Ishikawa (cell line): Measurements from ENCODE around the gene SPATS1.

Source experiments
- CEBPB ChIP-seq: IDR thresholded peaks from 2 replicates; pipeline ENCODE4 v1.6.1; 2012
- EGR1 ChIP-seq: IDR thresholded peaks from 2 replicates; pipeline ENCODE4 v1.6.1; 2012
- EP300 ChIP-seq: IDR thresholded peaks from 2 replicates; pipeline ENCODE4 v1.6.1; 2012; ENCODE audit warnings: borderline replicate concordance
- FOXM1 ChIP-seq: IDR thresholded peaks from 2 replicates; pipeline ENCODE4 v1.6.1; 2012; ENCODE audit warnings: low read depth, borderline replicate concordance
- NFIC ChIP-seq: IDR thresholded peaks from 2 replicates; pipeline ENCODE4 v1.6.1; 2012
- RAD21 ChIP-seq: IDR thresholded peaks from 2 replicates; pipeline ENCODE4 v1.6.1; 2012; ENCODE audit warnings: low read depth
- TAF1 ChIP-seq: IDR thresholded peaks from 2 replicates; pipeline ENCODE4 v1.6.1; 2012; ENCODE audit warnings: low read depth, mild to moderate bottlenecking
- TCF12 ChIP-seq: IDR thresholded peaks from 2 replicates; pipeline ENCODE4 v1.6.1; 2012; ENCODE audit warnings: low read depth
- TEAD4 ChIP-seq: IDR thresholded peaks from 2 replicates; pipeline ENCODE4 v1.6.1; 2012
- ZBTB7A ChIP-seq: IDR thresholded peaks from 2 replicates; pipeline ENCODE4 v1.6.1; 2012; ENCODE audit warnings: low read depth
- TF ChIP-seq, protein P1 (sequence below): IDR thresholded peaks from 2 replicates; pipeline ENCODE4 v1.6.1; 2012; ENCODE audit warnings: low read depth, mild to moderate bottlenecking
- TF ChIP-seq, protein P2 (sequence below): IDR thresholded peaks from 2 replicates; pipeline ENCODE4 v1.6.1; 2012
- TF ChIP-seq, protein P3 (sequence below): IDR thresholded peaks from 2 replicates; pipeline ENCODE4 v1.6.1; 2012

DNA sequence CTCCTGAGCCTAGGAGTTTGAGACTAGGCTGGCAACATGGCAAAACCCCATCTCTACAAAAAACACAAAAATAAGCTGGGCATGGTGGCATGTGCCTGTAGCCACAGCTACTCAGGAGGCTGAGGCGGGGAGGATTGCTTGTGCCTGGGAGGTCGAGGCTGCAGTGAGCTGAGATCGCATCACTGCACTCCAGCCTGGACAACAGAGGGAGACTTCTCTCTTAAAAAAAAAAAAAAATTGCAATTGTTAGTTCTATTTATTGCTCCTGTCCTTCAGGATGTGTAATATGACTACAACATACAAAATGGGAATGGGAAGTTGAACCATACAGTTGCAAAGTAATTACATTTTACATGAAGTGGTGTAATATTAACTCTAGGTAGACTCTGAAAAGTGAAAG is 21.2 kb upstream of the SPATS1 start:
- TF ChIP-seq CEBPB: no peak
- no peak for TF ChIP-seq TEAD4
- TF ChIP-seq EP300: no peak
- TF ChIP-seq, protein P1, sequence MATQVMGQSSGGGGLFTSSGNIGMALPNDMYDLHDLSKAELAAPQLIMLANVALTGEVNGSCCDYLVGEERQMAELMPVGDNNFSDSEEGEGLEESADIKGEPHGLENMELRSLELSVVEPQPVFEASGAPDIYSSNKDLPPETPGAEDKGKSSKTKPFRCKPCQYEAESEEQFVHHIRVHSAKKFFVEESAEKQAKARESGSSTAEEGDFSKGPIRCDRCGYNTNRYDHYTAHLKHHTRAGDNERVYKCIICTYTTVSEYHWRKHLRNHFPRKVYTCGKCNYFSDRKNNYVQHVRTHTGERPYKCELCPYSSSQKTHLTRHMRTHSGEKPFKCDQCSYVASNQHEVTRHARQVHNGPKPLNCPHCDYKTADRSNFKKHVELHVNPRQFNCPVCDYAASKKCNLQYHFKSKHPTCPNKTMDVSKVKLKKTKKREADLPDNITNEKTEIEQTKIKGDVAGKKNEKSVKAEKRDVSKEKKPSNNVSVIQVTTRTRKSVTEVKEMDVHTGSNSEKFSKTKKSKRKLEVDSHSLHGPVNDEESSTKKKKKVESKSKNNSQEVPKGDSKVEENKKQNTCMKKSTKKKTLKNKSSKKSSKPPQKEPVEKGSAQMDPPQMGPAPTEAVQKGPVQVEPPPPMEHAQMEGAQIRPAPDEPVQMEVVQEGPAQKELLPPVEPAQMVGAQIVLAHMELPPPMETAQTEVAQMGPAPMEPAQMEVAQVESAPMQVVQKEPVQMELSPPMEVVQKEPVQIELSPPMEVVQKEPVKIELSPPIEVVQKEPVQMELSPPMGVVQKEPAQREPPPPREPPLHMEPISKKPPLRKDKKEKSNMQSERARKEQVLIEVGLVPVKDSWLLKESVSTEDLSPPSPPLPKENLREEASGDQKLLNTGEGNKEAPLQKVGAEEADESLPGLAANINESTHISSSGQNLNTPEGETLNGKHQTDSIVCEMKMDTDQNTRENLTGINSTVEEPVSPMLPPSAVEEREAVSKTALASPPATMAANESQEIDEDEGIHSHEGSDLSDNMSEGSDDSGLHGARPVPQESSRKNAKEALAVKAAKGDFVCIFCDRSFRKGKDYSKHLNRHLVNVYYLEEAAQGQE: no peak
- TF ChIP-seq, protein P2, sequence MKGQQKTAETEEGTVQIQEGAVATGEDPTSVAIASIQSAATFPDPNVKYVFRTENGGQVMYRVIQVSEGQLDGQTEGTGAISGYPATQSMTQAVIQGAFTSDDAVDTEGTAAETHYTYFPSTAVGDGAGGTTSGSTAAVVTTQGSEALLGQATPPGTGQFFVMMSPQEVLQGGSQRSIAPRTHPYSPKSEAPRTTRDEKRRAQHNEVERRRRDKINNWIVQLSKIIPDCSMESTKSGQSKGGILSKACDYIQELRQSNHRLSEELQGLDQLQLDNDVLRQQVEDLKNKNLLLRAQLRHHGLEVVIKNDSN: no peak
- TF ChIP-seq RAD21: no peak
- no peak for TF ChIP-seq ZBTB7A
- TF ChIP-seq FOXM1: no peak
- TF ChIP-seq, protein P3, sequence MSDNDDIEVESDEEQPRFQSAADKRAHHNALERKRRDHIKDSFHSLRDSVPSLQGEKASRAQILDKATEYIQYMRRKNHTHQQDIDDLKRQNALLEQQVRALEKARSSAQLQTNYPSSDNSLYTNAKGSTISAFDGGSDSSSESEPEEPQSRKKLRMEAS: no peak
- no peak for TF ChIP-seq NFIC
- no peak for TF ChIP-seq EGR1
- no peak for TF ChIP-seq TCF12
- TF ChIP-seq TAF1: no peak
